Suprapubic skin (tissue), 4 donors: ENCODE results near the gene AOX1. TPM values are rescaled to one million over a fixed set of nuclear protein-coding genes. Genes with fewer than 3 reads are reported as not detected.

Source experiments
- DNase-seq, 2 donors: peaks; one replicate each; pipeline ENCODE4 v3.0.0-alpha.2; 2019; ENCODE audit warnings: low spot score in 2 of 2
- H3K27ac ChIP-seq: fragments of 200-600 bp; sonication (generic); one replicate; pipeline ENCODE4 v1.5.1; 2019
- H3K27me3 ChIP-seq: fragments of 200-600 bp; sonication (generic); one replicate; pipeline ENCODE4 v1.5.1; 2019
- H3K36me3 ChIP-seq: fragments of 200-600 bp; sonication (generic); one replicate; pipeline ENCODE4 v1.5.1; 2019
- H3K4me1 ChIP-seq: fragments of 200-600 bp; sonication (generic); one replicate; pipeline ENCODE4 v1.5.1; 2019
- H3K4me3 ChIP-seq: fragments of 200-600 bp; sonication (generic); one replicate; pipeline ENCODE4 v1.5.1; 2019; ENCODE audit warnings: mild to moderate bottlenecking
- H3K9me3 ChIP-seq: fragments of 200-600 bp; sonication (generic); one replicate; pipeline ENCODE4 v1.5.1; 2019
- CTCF ChIP-seq, 2 donors: fragments of 200-600 bp in 1 of 2; fragments of 450-650 bp in 1 of 2; sonication (generic) in 1 of 2; IDR thresholded peaks; one replicate each; pipeline ENCODE4 v1.5.1; 2016 to 2019; ENCODE audit warnings: antibody characterized with exemption in 2 of 2, mild to moderate bottlenecking in 1 of 2, moderate library complexity in 1 of 2
- EP300 ChIP-seq: sonication (generic); formaldehyde crosslinking; IDR thresholded peaks from one replicate; pipeline ENCODE4 v1.6.1; 2017; ENCODE audit warnings: antibody characterized with exemption
- POLR2A ChIP-seq, 2 donors: fragments of 450-650 bp; IDR thresholded peaks; one replicate each; pipeline ENCODE4 v1.6.1; 2017; ENCODE audit warnings: antibody characterized with exemption in 2 of 2, mild to moderate bottlenecking in 2 of 2, moderate library complexity in 2 of 2
- POLR2AphosphoS5 ChIP-seq, 3 donors: sonication (generic); formaldehyde crosslinking; IDR thresholded peaks; one replicate each; pipeline ENCODE4 v1.6.1; 2017; ENCODE audit warnings: antibody characterized with exemption in 3 of 3
- WGBS: methylation state at CpG from one replicate; pipeline ENCODE4 v1.1.5; 2018; 5-methylcytosine and 5-hydroxymethylcytosine counted together
- total RNA-seq, 4 donors: library from RNA; depleted of rRNA; stranded (reverse); fragments of >200 nt; gene quantifications; one replicate each; pipeline ENCODE4 v1.1.0, GENCODE V29; 2016

The AOX1 gene
- total RNA-seq, 4 donors from 2014 or later: 20.1 to 46.9 (median 30.4) TPM

GRCh38 chr2:200600549-200601225, 14.9 kb downstream of the AOX1 start:
- no peaks in the 10 kb centered on the region for H3K27me3 ChIP-seq
- H3K9me3 ChIP-seq: no peaks in the 10 kb centered on the region
- H3K4me3 ChIP-seq: no peak overlapping the region
- 74% methylated on average over 7 of the region's 7 CpGs for WGBS
- H3K27ac ChIP-seq: no peak overlapping the region
- peaks cover 16% of the 10 kb centered on the region for H3K36me3 ChIP-seq
- DNase-seq: no peak
- no peaks in the 10 kb centered on the region for H3K4me1 ChIP-seq
- no peak for TF ChIP-seq CTCF (IDR thresholded peaks at IDR 0.05)
- TF ChIP-seq POLR2A (IDR thresholded peaks at IDR 0.05): no peak
- TF ChIP-seq EP300: no peak
- TF ChIP-seq POLR2AphosphoS5 (IDR thresholded peaks at IDR 0.05): no peak

DNA sequence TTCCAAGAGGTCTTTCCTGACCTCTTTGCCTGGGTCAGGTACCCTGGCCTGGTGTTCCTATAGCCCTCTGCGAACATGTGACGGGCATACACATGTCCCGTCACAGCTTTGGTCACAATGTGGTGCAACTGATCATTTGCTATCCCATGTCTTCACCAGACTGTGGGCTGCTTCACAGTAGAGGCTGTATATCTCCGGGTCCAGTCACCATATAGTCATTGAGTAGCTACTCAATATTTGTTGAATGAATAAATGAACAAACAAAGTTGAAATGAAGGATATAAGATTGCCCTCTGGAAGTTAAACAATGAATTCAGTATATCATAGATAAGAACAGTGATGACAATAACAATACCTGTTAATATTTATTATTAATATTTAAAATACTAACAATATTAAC, 16.8 kb downstream of the AOX1 start:
- 96% methylated on average over 4 of the region's 4 CpGs for WGBS
- DNase-seq: no peak
- Histone ChIP-seq H3K36me3 (peaks cover 23% of the 10 kb centered on the region), H3K4me1 (no peaks in the 10 kb centered on the region), H3K27ac (no peak overlapping the region), H3K9me3 (no peaks in the 10 kb centered on the region), H3K4me3 (no peak overlapping the region), H3K27me3 (no peaks in the 10 kb centered on the region)
- no peak for TF ChIP-seq EP300
- no peak for TF ChIP-seq CTCF (IDR thresholded peaks at IDR 0.05)
- TF ChIP-seq POLR2AphosphoS5 (IDR thresholded peaks at IDR 0.05): no peak
- no peak for TF ChIP-seq POLR2A (IDR thresholded peaks at IDR 0.05)

DNA sequence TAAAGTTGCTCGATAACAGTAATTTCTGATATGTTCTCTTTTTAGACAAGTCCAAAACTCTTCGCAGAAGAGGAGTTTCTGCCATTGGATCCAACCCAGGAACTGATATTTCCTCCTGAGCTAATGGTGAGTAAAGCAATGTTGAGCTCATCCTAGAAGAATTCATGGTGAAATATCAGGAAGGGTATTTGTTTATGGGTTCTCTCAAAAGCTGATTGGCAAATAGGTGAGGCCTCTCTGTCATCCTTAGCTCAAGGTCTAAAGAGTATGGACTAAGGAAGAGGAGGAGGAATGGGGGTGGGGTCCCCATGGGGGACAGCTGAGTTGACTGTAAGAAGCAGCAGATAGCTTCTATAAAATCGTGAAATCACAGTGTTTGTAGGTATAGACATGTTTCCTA, 18.2 kb downstream of the AOX1 start:
- no peak for TF ChIP-seq POLR2AphosphoS5 (IDR thresholded peaks at IDR 0.05)
- TF ChIP-seq CTCF (IDR thresholded peaks at IDR 0.05): no peak
- no peak for TF ChIP-seq POLR2A (IDR thresholded peaks at IDR 0.05)
- no peak for TF ChIP-seq EP300
- H3K27ac ChIP-seq: peak overlapping the region; percentile 1
- DNase-seq: no peak
- peaks cover 22% of the 10 kb centered on the region for H3K36me3 ChIP-seq
- 65% methylated on average over 3 of the region's 3 CpGs for WGBS
- H3K4me3 ChIP-seq: no peak overlapping the region
- no peaks in the 10 kb centered on the region for H3K27me3 ChIP-seq
- no peaks in the 10 kb centered on the region for H3K9me3 ChIP-seq
- H3K4me1 ChIP-seq: no peaks in the 10 kb centered on the region

DNA sequence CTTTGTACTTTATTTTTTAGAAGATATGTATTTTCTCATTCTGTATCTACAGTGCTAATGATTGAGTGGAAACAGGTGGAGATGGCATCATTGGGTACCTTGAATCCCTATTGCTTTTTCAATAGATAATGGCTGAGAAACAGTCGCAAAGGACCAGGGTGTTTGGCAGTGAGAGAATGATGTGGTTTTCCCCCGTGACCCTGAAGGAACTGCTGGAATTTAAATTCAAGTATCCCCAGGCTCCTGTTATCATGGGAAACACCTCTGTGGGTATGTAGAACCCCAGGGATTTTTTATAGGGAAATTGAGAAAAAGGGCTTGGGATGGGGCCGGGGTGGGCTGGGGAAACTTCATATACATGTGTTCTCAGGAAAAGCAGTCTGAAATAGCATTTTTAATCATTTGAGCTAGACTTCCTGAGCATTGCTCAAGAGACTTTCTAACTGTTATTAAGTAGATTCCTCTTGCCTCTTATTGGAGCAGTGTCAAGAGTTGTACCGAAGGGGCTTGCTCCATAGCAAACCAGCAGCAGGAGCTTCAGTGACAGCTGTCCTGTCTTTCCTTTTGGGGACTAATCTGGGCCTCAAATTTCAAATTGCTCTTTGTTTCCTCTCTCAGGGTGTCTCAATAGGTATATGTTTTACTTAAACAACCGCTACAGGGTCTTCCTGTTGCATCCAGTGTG, 18.9 kb downstream of the AOX1 start:
- TF ChIP-seq CTCF (IDR thresholded peaks at IDR 0.05) (no peak), POLR2A (IDR thresholded peaks at IDR 0.05) (no peak), POLR2AphosphoS5 (IDR thresholded peaks at IDR 0.05) (no peak), EP300 (no peak)
- no peaks in the 10 kb centered on the region for H3K9me3 ChIP-seq
- H3K4me3 ChIP-seq: no peak overlapping the region
- H3K36me3 ChIP-seq: peaks cover 15% of the 10 kb centered on the region
- DNase-seq: no peak
- 73% methylated on average over 5 of the region's 5 CpGs for WGBS
- H3K27ac ChIP-seq: peak overlapping the region; percentile 1
- no peaks in the 10 kb centered on the region for H3K27me3 ChIP-seq
- H3K4me1 ChIP-seq: no peaks in the 10 kb centered on the region

DNA sequence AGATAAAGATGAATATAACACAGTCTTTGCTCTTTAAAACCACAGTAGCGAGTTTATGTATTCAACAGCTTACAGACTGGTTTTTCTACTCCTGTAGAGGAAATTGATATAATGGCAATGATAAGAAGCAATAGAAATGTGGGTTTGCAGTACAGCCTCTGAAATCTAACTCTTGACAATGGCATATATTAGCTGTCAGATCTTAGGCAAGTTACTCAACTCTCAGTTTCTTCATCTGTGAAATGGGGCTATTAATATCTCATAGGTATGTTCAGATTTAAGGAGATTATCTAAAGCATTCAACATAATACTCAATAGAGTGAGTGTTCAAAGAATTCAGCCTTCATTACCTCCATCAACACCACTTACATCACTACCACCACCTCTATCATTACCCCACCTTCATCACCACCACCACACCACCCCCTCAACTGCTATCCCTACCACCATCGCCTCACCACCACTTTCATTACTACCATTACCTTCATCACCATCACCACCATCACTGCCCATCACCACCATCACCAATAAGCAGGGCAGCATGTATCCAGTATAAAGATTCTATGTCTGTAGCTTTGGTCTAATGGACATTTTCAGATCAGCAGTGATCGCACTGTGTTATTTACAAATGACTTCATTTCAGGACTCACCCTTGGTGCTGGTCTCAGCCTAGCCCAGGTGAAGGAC, 22.7 kb downstream of the AOX1 start:
- 58% methylated on average over 3 of the region's 3 CpGs for WGBS
- Histone ChIP-seq H3K36me3 (peaks cover 13% of the 10 kb centered on the region), H3K9me3 (no peaks in the 10 kb centered on the region), H3K27ac (peak overlapping the region; percentile 18), H3K4me3 (no peak overlapping the region), H3K4me1 (no peaks in the 10 kb centered on the region), H3K27me3 (no peaks in the 10 kb centered on the region)
- TF ChIP-seq POLR2AphosphoS5 (IDR thresholded peaks at IDR 0.05): no peak
- no peak for TF ChIP-seq CTCF (IDR thresholded peaks at IDR 0.05)
- no peak for TF ChIP-seq POLR2A (IDR thresholded peaks at IDR 0.05)
- TF ChIP-seq EP300: no peak
- no peak for DNase-seq
